ENCODE measurements around the gene METTL2B.
"Not testable (repeated sequence)": the region's sequence is repeated elsewhere in the genome, so short reads cannot be mapped to it uniquely, and the experiment has no call there.

The METTL2B gene

GRCh38 chr7:128455543-128456254, 20.8 kb upstream of the METTL2B start, which contains the start of gene HILPDA:
Gene HILPDA (plus strand): TSS chr7:128455878. CDS start chr7:128457269, 1,391 bp downstream.
- peak; percentile 61 for DNase-seq

- DNase-seq: no peak
These were observed 20.3 kb upstream of the METTL2B start for GRCh38 chr7:128456255-128456725.

- DNase-seq: not testable (repeated sequence)
These were observed 19.2 kb upstream of the METTL2B start for GRCh38 chr7:128457385-128457784.

DNA sequence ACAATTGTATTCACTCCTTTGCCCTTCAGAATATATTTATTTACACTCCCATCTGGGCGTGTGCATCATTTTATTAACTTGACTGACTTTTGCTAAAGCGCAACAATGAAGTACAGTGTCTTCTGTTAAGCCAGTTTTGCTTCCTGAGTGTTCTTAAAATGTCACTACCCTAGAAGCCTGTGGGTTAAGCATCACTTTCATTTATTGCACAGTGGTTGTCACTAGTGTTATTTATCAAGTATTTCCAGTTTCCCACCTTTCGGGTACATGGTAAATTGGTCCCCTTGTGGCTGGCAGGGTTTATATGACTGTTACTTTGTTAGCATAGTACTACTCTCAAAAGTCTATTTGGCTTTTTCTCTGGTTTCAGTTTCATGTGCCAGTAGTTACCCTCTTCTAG, 17.6 kb upstream of the METTL2B start:
- no peak for DNase-seq

- DNase-seq: peak; percentile 23
These were observed 17.1 kb upstream of the METTL2B start for GRCh38 chr7:128459394-128459878.

DNA sequence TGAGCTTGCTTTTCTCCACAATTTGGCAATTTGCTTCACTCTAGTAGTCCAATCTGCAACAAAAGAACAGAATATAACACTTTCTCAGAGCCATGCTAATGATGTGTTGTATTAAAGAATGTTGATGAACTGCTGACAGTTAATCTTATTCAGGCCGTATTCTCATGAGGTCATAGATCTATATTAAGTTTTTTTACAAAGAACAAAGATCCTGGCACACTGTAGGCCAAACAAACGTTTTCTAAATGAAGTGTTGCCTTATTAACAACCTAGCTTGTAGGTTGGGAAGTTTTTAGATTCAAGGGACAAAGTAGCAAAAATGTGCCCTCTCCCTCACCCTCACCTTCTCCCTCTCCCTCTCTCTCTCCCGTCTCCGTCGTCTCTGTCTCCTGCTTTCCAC, 14.1 kb upstream of the METTL2B start:
- no peak for DNase-seq

GRCh38 chr7:128463345-128463744, 13.2 kb upstream of the METTL2B start:
- not testable (repeated sequence) for DNase-seq

DNA sequence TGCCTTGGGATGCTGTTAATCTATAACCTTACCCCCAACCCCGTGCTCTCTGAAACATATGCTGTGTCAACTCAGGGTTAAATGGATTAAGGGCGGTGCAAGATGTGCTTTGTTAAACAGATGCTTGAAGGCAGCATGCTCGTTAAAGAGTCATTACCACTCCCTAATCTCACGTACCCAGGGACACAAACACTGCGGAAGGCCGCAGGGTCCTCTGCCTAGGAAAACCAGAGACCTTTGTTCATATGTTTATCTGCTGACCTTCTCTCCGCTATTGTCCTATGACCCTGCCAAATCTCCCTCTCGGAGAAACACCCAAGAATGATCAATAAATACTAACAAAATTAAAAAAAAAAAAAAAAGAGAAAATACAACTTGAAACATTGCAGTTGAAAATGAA, 12.6 kb upstream of the METTL2B start:
- not testable (repeated sequence) for DNase-seq

DNA sequence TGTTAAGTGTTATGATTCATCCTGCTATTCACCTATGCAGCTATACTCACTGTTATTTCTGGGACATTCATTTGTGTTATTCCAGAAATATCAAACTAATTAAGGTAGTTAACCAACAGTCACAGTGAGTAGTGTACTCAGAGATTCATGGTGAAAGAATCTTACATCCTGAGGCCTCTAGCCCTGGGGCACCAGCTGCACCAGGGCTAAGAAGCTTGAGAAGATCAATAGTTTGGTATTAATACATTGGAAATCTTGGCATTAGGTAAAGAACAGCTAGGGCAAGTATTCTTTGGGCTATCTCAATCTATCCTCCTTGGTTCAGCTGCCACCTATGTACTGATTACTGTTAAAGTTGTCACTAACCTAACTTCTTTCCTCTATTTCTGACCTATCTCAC, 9.7 kb upstream of the METTL2B start:
- DNase-seq: not testable (repeated sequence)

- not testable (repeated sequence) for DNase-seq
These were observed 765 bp downstream of the METTL2B start for GRCh38 chr7:128477336-128477690.

DNA sequence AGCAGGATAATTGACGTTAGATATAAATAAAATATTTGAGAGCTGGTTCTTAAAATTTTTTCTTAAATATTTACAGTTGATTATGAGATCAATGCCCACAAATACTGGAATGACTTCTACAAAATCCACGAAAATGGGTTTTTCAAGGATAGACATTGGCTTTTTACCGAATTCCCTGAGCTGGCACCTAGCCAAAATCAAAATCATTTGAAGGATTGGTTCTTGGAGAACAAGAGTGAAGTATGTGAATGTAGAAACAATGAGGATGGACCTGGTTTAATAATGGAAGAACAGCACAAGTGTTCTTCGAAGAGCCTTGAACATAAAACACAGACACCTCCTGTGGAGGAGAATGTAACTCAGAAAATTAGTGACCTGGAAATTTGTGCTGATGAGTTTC, 2.5 kb downstream of the METTL2B start:
- not testable (repeated sequence) for DNase-seq

- not testable (repeated sequence) for DNase-seq
These were observed 11.6 kb downstream of the METTL2B start for GRCh38 chr7:128488134-128488533.

DNA sequence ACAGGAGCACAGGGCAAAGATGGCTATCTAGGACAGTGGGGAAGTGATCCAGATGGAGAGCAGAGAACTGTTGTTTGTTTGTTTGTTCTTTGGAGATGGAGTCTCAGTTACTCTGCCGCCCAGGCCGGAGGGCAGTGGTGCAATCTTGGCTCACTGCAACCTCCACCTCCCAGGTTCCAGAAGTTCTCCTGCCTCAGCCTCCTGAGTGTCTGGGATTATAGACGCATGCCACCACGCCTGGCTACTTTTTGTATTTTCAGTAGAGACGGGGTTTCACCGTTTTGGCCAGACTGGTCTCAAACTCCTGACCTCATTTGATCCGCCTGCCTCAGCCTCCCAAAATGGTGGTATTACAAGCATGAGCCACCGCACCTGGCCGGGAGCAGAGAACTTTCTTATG, 20.9 kb downstream of the METTL2B start:
- DNase-seq: no peak

DNA sequence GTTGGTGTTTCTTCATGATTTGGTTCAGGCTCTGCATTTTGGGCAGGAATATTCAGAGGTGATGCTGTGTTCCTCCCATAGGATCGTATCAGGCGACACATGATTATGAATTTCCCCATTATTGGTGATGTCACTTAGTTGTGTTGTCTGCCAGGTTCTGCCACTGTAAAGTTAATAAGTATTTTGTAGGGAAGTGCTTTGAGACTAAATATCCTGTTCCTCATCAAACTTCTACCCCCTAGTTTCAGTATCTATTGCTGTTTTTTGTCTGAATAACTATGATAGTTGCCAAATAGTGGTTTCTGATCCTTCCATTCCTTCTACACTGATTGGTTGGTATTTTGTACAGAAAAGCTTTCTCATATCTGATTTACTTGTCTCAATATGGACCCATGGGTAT, 28.9 kb downstream of the METTL2B start:
- DNase-seq: not testable (repeated sequence)

DNA sequence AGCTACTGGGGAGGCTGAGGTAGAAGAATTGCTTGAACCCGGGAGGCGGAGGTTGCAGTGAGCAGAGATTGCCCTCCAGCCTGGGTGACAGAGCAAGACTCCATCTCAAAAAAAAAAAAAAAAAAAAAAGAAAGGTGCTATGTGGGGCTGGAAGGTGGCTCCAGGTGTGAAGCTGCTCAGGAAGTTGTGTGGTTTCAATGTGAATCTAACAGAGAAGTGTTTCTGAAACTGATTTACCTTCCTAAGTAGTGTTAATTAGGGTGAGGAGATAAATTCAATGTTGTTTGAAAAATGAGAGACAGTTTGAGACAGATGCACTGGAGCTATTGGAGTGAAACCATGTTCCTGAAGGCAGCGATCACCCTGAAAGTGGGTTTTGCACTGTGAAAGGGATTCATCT, 30.3 kb downstream of the METTL2B start:
- DNase-seq: not testable (repeated sequence)

- not testable (repeated sequence) for DNase-seq
These were observed 30.9 kb downstream of the METTL2B start for GRCh38 chr7:128507321-128507993.

DNA sequence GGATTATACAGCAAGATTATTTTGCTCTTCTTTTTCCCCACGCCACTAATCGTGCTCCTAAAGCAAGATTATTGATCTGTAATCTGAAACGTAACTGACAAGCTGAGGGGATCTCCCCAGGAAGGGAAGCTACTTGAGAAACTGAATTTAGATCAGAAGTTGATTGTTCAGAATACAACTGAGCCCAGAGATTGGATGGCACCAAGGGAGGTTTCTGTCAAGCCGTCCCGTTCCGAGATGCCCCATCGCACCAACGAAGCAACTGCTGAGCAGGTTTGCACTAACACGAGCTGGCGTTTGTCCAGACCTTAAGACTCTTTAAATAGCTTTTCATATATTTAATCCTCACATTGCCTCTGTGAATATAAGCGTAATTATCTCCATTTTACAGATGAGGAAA, 35.1 kb downstream of the METTL2B start:
- DNase-seq: not testable (repeated sequence)

- DNase-seq: not testable (repeated sequence)
These were observed 38.7 kb downstream of the METTL2B start for GRCh38 chr7:128515232-128515631.

- DNase-seq: not testable (repeated sequence)
These were observed 40.5 kb downstream of the METTL2B start for GRCh38 chr7:128517023-128517422.

DNA sequence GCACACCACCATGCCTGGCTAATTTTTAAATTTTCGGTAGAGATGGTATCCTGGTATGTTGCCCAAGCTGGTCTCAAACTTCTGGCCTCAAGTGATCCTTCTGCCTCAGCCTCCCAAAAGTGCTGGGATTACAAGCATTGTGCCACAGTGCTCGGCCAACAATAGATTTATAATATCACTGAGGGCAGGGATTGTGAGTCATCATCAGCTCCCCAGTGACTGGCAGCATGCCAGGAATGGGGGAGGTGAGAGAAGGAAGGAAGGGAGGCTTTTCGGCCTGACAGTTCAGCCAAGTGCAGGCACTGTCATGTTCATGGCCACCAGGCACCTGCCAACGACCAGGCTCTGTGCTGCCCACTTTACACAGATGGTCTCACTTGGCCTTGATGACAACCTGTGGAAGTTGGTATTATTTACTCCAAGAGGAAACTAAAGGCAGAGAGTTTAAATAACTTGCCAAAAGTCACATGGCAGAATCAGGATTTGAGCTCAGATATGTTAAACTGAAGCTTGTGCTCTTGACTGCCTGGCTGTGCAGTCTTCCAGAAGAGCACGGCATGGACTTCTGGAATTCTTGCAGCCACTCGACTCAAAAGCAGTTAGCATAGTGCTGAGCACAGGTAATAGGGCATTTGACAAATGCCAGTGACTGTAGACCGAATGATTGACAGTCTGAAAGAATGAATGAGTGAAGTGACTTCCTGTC, 46.8 kb downstream of the METTL2B start:
- DNase-seq: peak; percentile 24

GRCh38 chr7:128523932-128524524, 47.5 kb downstream of the METTL2B start:
- DNase-seq: not testable (repeated sequence)

GRCh38 chr7:128525584-128525983, 49.0 kb downstream of the METTL2B start:
- not testable (repeated sequence) for DNase-seq

GRCh38 chr7:128526062-128526466, 49.5 kb downstream of the METTL2B start:
- not testable (repeated sequence) for DNase-seq
